ENCODE measurements around the gene LMF1. TPM values are rescaled to one million over a fixed set of nuclear protein-coding genes. Genes with fewer than 3 reads are reported as not detected.

Gene LMF1
- total RNA-seq, 1 donor = 35.8 TPM

- H3K79me2 ChIP-seq (ENCODE audit: insufficient read depth, low read length) = peaks cover 18% of the 10 kb centered on the region
- no peak for TF ChIP-seq CTCF (IDR thresholded peaks at IDR 0.05; ENCODE audit: extremely low read depth, low read depth, low read length)
- H3K27ac ChIP-seq (ENCODE audit: low read depth, low read length) = peak overlapping the region; percentile 48
- H3K4me1 ChIP-seq (ENCODE audit: insufficient read depth, low read length) = peaks cover 7% of the 10 kb centered on the region
- peaks cover 40% of the 10 kb centered on the region for H3K27me3 ChIP-seq (ENCODE audit: insufficient read depth, low read length)
- H3K4me2 ChIP-seq (ENCODE audit: insufficient read depth, low read length) = peak overlapping the region; percentile 87
- peak overlapping the region; percentile 91 for H3K4me3 ChIP-seq (ENCODE audit: insufficient read depth, low read length)
- peaks cover 6% of the 10 kb centered on the region for H4K20me1 ChIP-seq (ENCODE audit: insufficient read depth, low read length)
- DNase-seq (ENCODE audit: insufficient read length, low spot score, missing footprints) = peak; percentile 94
- no peaks in the 10 kb centered on the region for H3K36me3 ChIP-seq (ENCODE audit: insufficient read depth, low read length)
- H2AFZ ChIP-seq (ENCODE audit: low read length) = peak overlapping the region; percentile 74
- H3K9me3 ChIP-seq (ENCODE audit: low read depth, low read length) = peaks cover 10% of the 10 kb centered on the region
These were observed 408 bp downstream of the LMF1 start for GRCh38 chr16:970386-970765.

GRCh38 chr16:969508-970385 is 1.0 kb downstream of the LMF1 start:
- H3K4me1 ChIP-seq (ENCODE audit: insufficient read depth, low read length) = peaks cover 10% of the 10 kb centered on the region
- peak overlapping the region; percentile 48 for H3K27ac ChIP-seq (ENCODE audit: low read depth, low read length)
- TF ChIP-seq CTCF (IDR thresholded peaks at IDR 0.05; ENCODE audit: extremely low read depth, low read depth, low read length) = no peak
- peak; percentile 94 for DNase-seq (ENCODE audit: insufficient read length, low spot score, missing footprints)
- H3K9me3 ChIP-seq (ENCODE audit: low read depth, low read length) = peaks cover 10% of the 10 kb centered on the region
- peaks cover 33% of the 10 kb centered on the region for H3K27me3 ChIP-seq (ENCODE audit: insufficient read depth, low read length)
- peaks cover 6% of the 10 kb centered on the region for H4K20me1 ChIP-seq (ENCODE audit: insufficient read depth, low read length)
- H3K36me3 ChIP-seq (ENCODE audit: insufficient read depth, low read length) = no peaks in the 10 kb centered on the region
- peak overlapping the region; percentile 91 for H3K4me3 ChIP-seq (ENCODE audit: insufficient read depth, low read length)
- H2AFZ ChIP-seq (ENCODE audit: low read length) = peak overlapping the region; percentile 74
- peaks cover 18% of the 10 kb centered on the region for H3K79me2 ChIP-seq (ENCODE audit: insufficient read depth, low read length)
- peak overlapping the region; percentile 87 for H3K4me2 ChIP-seq (ENCODE audit: insufficient read depth, low read length)

- peaks cover 18% of the 10 kb centered on the region for H3K79me2 ChIP-seq (ENCODE audit: insufficient read depth, low read length)
- no peak for TF ChIP-seq CTCF (IDR thresholded peaks at IDR 0.05; ENCODE audit: extremely low read depth, low read depth, low read length)
- no peaks in the 10 kb centered on the region for H3K36me3 ChIP-seq (ENCODE audit: insufficient read depth, low read length)
- no peak overlapping the region for H3K4me2 ChIP-seq (ENCODE audit: insufficient read depth, low read length)
- peaks cover 6% of the 10 kb centered on the region for H4K20me1 ChIP-seq (ENCODE audit: insufficient read depth, low read length)
- DNase-seq (ENCODE audit: insufficient read length, low spot score, missing footprints) = peak; percentile 34
- no peak overlapping the region for H3K4me3 ChIP-seq (ENCODE audit: insufficient read depth, low read length)
- peaks cover 15% of the 10 kb centered on the region for H3K4me1 ChIP-seq (ENCODE audit: insufficient read depth, low read length)
- no peak overlapping the region for H2AFZ ChIP-seq (ENCODE audit: low read length)
- no peak overlapping the region for H3K27ac ChIP-seq (ENCODE audit: low read depth, low read length)
- peaks cover 24% of the 10 kb centered on the region for H3K27me3 ChIP-seq (ENCODE audit: insufficient read depth, low read length)
- H3K9me3 ChIP-seq (ENCODE audit: low read depth, low read length) = peaks cover 10% of the 10 kb centered on the region
These were observed 2.2 kb downstream of the LMF1 start for GRCh38 chr16:968620-969019.

GRCh38 chr16:967546-968295 is 3.1 kb downstream of the LMF1 start:
- H3K27ac ChIP-seq (ENCODE audit: low read depth, low read length) = no peak overlapping the region
- H3K79me2 ChIP-seq (ENCODE audit: insufficient read depth, low read length) = peaks cover 25% of the 10 kb centered on the region
- no peak overlapping the region for H3K4me2 ChIP-seq (ENCODE audit: insufficient read depth, low read length)
- H3K4me1 ChIP-seq (ENCODE audit: insufficient read depth, low read length) = peaks cover 20% of the 10 kb centered on the region
- peak; percentile 47 for DNase-seq (ENCODE audit: insufficient read length, low spot score, missing footprints)
- TF ChIP-seq CTCF (IDR thresholded peaks at IDR 0.05; ENCODE audit: extremely low read depth, low read depth, low read length) = no peak
- no peak overlapping the region for H2AFZ ChIP-seq (ENCODE audit: low read length)
- H3K4me3 ChIP-seq (ENCODE audit: insufficient read depth, low read length) = no peak overlapping the region
- H3K36me3 ChIP-seq (ENCODE audit: insufficient read depth, low read length) = no peaks in the 10 kb centered on the region
- H3K9me3 ChIP-seq (ENCODE audit: low read depth, low read length) = peaks cover 10% of the 10 kb centered on the region
- peaks cover 17% of the 10 kb centered on the region for H3K27me3 ChIP-seq (ENCODE audit: insufficient read depth, low read length)
- H4K20me1 ChIP-seq (ENCODE audit: insufficient read depth, low read length) = peaks cover 6% of the 10 kb centered on the region

Measured in osteoblast (primary cell).